ENCODE measurements around the gene FRMD3. TPM values are rescaled to one million over a fixed set of nuclear protein-coding genes. Genes with fewer than 3 reads are reported as not detected.

Gene FRMD3
- total RNA-seq, 1 experiment from 2014 or later = 1.4 TPM

- no peak for DNase-seq (ENCODE audit: low spot score)
- no peak for ATAC-seq
- ChIA-PET CTCF (no interaction called here), POLR2A (no interaction called here)
- peaks cover 62% of the 10 kb centered on the region for H3K9me3 Mint-ChIP-seq
- no peak for TF ChIP-seq ZBTB43 (CRISPR knock-in tag; IDR thresholded peaks at IDR 0.05)
- no peak for TF ChIP-seq CREB1 (CRISPR knock-in tag; IDR thresholded peaks at IDR 0.05)
- TF ChIP-seq MYBL2 (CRISPR knock-in tag; IDR thresholded peaks at IDR 0.05) = no peak
- no peak for TF ChIP-seq ZSCAN18 (CRISPR knock-in tag; IDR thresholded peaks at IDR 0.05)
- no peak for TF ChIP-seq E2F5 (CRISPR knock-in tag; IDR thresholded peaks at IDR 0.05)
- no peak for TF ChIP-seq CTCF (IDR thresholded peaks at IDR 0.05)
- TF ChIP-seq MLX (CRISPR knock-in tag; IDR thresholded peaks at IDR 0.05) = no peak
- no peak for TF ChIP-seq JAZF1 (CRISPR knock-in tag; IDR thresholded peaks at IDR 0.05)
- no peaks in the 10 kb centered on the region for H3K4me1 Mint-ChIP-seq
- H3K36me3 Mint-ChIP-seq = peaks cover 7% of the 10 kb centered on the region; the same call in 1 of the 2 replicates
- H3K27me3 Mint-ChIP-seq (ENCODE audit: low read depth) = peaks cover 4% of the 10 kb centered on the region
- H3K27ac Mint-ChIP-seq = no peak overlapping the region
- no peak overlapping the region for H3K4me3 Mint-ChIP-seq
Observed at GRCh38 chr9:83554278-83554677, 16.1 kb upstream of the FRMD3 start.

GRCh38 chr9:83544002-83544698 lies 5.9 kb upstream of the FRMD3 start:
- Mint-ChIP-seq H3K9me3 (peaks cover 10% of the 10 kb centered on the region), H3K27ac (no peak overlapping the region), H3K36me3 (no peaks in the 10 kb centered on the region), H3K4me3 (no peak overlapping the region), H3K4me1 (0 out of 2 replicates have a peak, but pooled peaks cover under 1% of the 10 kb centered on the region), H3K27me3 (ENCODE audit: low read depth) (peaks cover 25% of the 10 kb centered on the region)
- TF ChIP-seq ZNF396 (CRISPR knock-in tag; IDR thresholded peaks at IDR 0.05; ENCODE audit: borderline replicate concordance) (no peak), CTCF (IDR thresholded peaks at IDR 0.05) (peak; percentile 70), ATF6 (CRISPR knock-in tag; IDR thresholded peaks at IDR 0.05) (no peak), GRHL2 (CRISPR knock-in tag; IDR thresholded peaks at IDR 0.05; ENCODE audit: insufficient replicate concordance, severe bottlenecking) (no peak)
- ATAC-seq (peak; percentile 96), DNase-seq (ENCODE audit: low spot score) (no peak)
- POLR2A ChIA-PET = no interaction called here
- CTCF ChIA-PET = interaction anchor here (0.6 to 5.1 kb wide), 54 partner anchors 9 to 498 kb away, joined by 3 to 128 read pairs (median 4); partner anchors contain the start of gene RASEF

All from WTC11 (cell line).